ENCODE measurements around the gene LRBA.

Gene LRBA

GRCh38 chr4:150240011-150240410 lies 775.1 kb downstream of the LRBA start:
- H3K4me3 ChIP-seq (replicated peaks; ENCODE audit: low read depth, low read length): no peak overlapping the region
- DNase-seq (ENCODE audit: low read depth): no peak
- TF ChIP-seq CTCF (IDR thresholded peaks at IDR 0.05; ENCODE audit: low read length, missing control alignments): no peak

- TF ChIP-seq CTCF (IDR thresholded peaks at IDR 0.05; ENCODE audit: low read length, missing control alignments): no peak
- DNase-seq (ENCODE audit: low read depth): no peak
- H3K4me3 ChIP-seq (replicated peaks; ENCODE audit: low read depth, low read length): no peak overlapping the region
These were observed 776.5 kb downstream of the LRBA start for GRCh38 chr4:150238591-150238990.

- DNase-seq (ENCODE audit: low read depth): peak; percentile 91
- no peak for TF ChIP-seq CTCF (IDR thresholded peaks at IDR 0.05; ENCODE audit: low read length, missing control alignments)
- H3K4me3 ChIP-seq (replicated peaks; ENCODE audit: low read depth, low read length): no peak overlapping the region
These were observed 777.8 kb downstream of the LRBA start for GRCh38 chr4:150237110-150237872.

GRCh38 chr4:150236626-150237025 lies 778.5 kb downstream of the LRBA start:
- TF ChIP-seq CTCF (IDR thresholded peaks at IDR 0.05; ENCODE audit: low read length, missing control alignments): no peak
- no peak overlapping the region for H3K4me3 ChIP-seq (replicated peaks; ENCODE audit: low read depth, low read length)
- no peak for DNase-seq (ENCODE audit: low read depth)

- TF ChIP-seq CTCF (IDR thresholded peaks at IDR 0.05; ENCODE audit: low read length, missing control alignments): no peak
- DNase-seq (ENCODE audit: low read depth): peak; percentile 53
- H3K4me3 ChIP-seq (replicated peaks; ENCODE audit: low read depth, low read length): no peak overlapping the region
These were observed 779.2 kb downstream of the LRBA start for GRCh38 chr4:150235808-150236271.

- no peak for DNase-seq (ENCODE audit: low read depth)
- no peak for TF ChIP-seq CTCF (IDR thresholded peaks at IDR 0.05; ENCODE audit: low read length, missing control alignments)
- no peak overlapping the region for H3K4me3 ChIP-seq (replicated peaks; ENCODE audit: low read depth, low read length)
These were observed 779.8 kb downstream of the LRBA start for GRCh38 chr4:150235317-150235716.

- TF ChIP-seq CTCF (IDR thresholded peaks at IDR 0.05; ENCODE audit: low read length, missing control alignments): no peak
- no peak overlapping the region for H3K4me3 ChIP-seq (replicated peaks; ENCODE audit: low read depth, low read length)
- no peak for DNase-seq (ENCODE audit: low read depth)
These were observed 780.8 kb downstream of the LRBA start for GRCh38 chr4:150234246-150234645.

Data from fibroblast of pulmonary artery (primary cell).